ENCODE measurements around the gene WDR54. TPM values are rescaled to one million over a fixed set of nuclear protein-coding genes. Genes with fewer than 3 reads are reported as not detected.

The WDR54 gene
- total RNA-seq = 26.6 and 29.6 TPM in 2 replicates

GRCh38 chr2:74421221-74421870 is at the start of gene WDR54, which contains the start of gene C2orf81:
Gene WDR54, plus strand, starts transcription at chr2:74421730. Its CDS starts 424 bp downstream, at chr2:74422154.
Gene C2orf81, minus strand, starts transcription at chr2:74421619. Its CDS starts 59 bp downstream, at chr2:74421560.

GRCh38 chr2:74379851-74380789 is 41.4 kb upstream of the WDR54 start, which contains the start of gene DCTN1:
Gene DCTN1, minus strand, starts transcription at chr2:74380311. Its CDS starts 274 bp downstream, at chr2:74380037.

GRCh38 chr2:74441690-74442482 is 20.4 kb downstream of the WDR54 start, which contains the start of gene RTKN:
Gene RTKN, minus strand, starts transcription at chr2:74441937. Its CDS starts 121 bp downstream, at chr2:74441816.

GRCh38 chr2:74454654-74455511 is 33.4 kb downstream of the WDR54 start, which contains the start of gene INO80B:
Gene INO80B, plus strand, starts transcription at chr2:74455087. Its CDS starts 30 bp downstream, at chr2:74455117.

GRCh38 chr2:74458132-74458937 is 36.8 kb downstream of the WDR54 start, which contains the start of gene WBP1:
Gene WBP1, plus strand, starts transcription at chr2:74458438. Its CDS starts 165 bp downstream, at chr2:74458603.

GRCh38 chr2:74472086-74472944 is 50.8 kb downstream of the WDR54 start, which contains the start of gene MRPL53:
Gene MRPL53, minus strand, starts transcription at chr2:74472680. Its CDS starts 20 bp downstream, at chr2:74472660.

Other genes with a start within 250 kb of the WDR54 start
- 74.5 and 85.6 TPM in 2 replicates for gene MOB1A, start 242.9 kb upstream of the WDR54 start, total RNA-seq
- 146 and 283 TPM in 2 replicates for gene MTHFD2, start 223.1 kb upstream of the WDR54 start, total RNA-seq
- under 0.01 and 0.14 TPM in 2 replicates for gene SLC4A5, start 78.3 kb upstream of the WDR54 start, total RNA-seq
- 186 and 223 TPM in 2 replicates for gene DCTN1, start 41.4 kb upstream of the WDR54 start, total RNA-seq
- 0.57 and 0.83 TPM in 2 replicates for gene C2orf81, start 111 bp upstream of the WDR54 start, total RNA-seq
- gene RTKN, start 20.2 kb downstream of the WDR54 start, total RNA-seq = 8.4 and 11.1 TPM in 2 replicates
- 14.9 and 16.4 TPM in 2 replicates for gene INO80B, start 33.4 kb downstream of the WDR54 start, total RNA-seq
- gene WBP1, start 36.7 kb downstream of the WDR54 start, total RNA-seq = 57.7 and 70.0 TPM in 2 replicates
- gene MOGS, start 43.7 kb downstream of the WDR54 start, total RNA-seq = 56.0 and 63.0 TPM in 2 replicates
- gene MRPL53, start 51.0 kb downstream of the WDR54 start, total RNA-seq = 43.3 and 53.0 TPM in 2 replicates
- gene CCDC142, start 61.3 kb downstream of the WDR54 start, total RNA-seq = 14.4 and 20.0 TPM in 2 replicates
- gene TTC31, start 61.4 kb downstream of the WDR54 start, total RNA-seq = 6.7 and 7.0 TPM in 2 replicates
- gene LBX2, start 77.9 kb downstream of the WDR54 start, total RNA-seq = 1.3 and 2.9 TPM in 2 replicates
- gene PCGF1, start 86.0 kb downstream of the WDR54 start, total RNA-seq = 19.9 and 24.5 TPM in 2 replicates
- not detected in 2 replicates for gene TLX2, start 92.7 kb downstream of the WDR54 start, total RNA-seq
- under 0.01 TPM in 1 of 2 replicates, not detected in the other for gene DQX1, start 104.5 kb downstream of the WDR54 start, total RNA-seq
- gene AUP1, start 108.0 kb downstream of the WDR54 start, total RNA-seq = 62.7 and 91.3 TPM in 2 replicates
- gene HTRA2, start 108.2 kb downstream of the WDR54 start, total RNA-seq = 33.4 and 44.8 TPM in 2 replicates
- 34.4 and 57.5 TPM in 2 replicates for gene LOXL3, start 132.2 kb downstream of the WDR54 start, total RNA-seq
- 21.9 and 27.9 TPM in 2 replicates for gene DOK1, start 133.0 kb downstream of the WDR54 start, total RNA-seq
- gene M1AP, start 226.6 kb downstream of the WDR54 start, total RNA-seq = under 0.01 TPM in 1 of 2 replicates, not detected in the other
- 4.1 and 4.4 TPM in 2 replicates for gene SEMA4F, start 232.5 kb downstream of the WDR54 start, total RNA-seq

Measured in smooth muscle cell of bladder (primary cell).